DMS53 (cell line): ENCODE data around the gene TTLL4.

Experiments used
- DNase-seq: peaks from one replicate; lab custom pipeline; 2025; lab: John Stamatoyannopoulos, UW

The TTLL4 gene

DNA sequence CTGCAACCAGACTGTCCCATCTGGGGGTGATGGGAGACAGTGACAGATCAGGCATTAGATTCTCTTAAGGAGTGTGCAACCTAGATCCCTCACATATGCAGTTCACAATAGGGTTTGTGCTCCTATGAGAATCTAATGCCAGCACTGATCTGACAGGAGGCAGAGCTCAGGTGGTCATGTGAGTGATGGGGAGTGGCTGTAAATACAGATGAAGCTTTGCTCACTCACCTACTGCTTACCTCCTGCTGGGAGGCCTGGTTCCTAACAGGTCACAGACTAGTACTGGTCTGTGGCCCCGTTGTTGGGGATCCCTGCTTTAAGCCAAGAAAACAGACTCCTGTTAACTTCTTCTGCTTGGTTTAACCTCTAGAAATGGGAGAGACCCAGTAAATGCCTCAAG, 74.5 kb downstream of the TTLL4 start:
- DNase-seq = peak; percentile 25

DNA sequence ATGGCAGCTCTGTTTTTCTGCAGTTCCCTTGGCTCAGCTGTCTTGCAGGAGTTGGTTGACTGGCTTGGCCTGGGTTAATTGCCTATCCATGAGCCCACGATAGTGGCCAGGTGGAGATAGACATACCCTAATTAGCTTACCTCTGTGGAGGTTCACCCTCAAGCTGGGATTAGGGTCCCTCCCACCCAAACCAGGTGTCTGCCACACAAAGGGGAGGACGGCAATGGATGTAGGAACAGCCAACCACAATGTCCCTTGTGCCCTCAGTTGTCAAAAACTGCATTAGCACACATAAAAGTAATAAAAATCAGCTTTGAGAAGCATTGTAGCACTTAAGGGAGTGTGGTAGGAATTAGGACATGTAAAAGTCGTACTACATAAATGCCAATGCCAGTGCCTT, 75.5 kb downstream of the TTLL4 start:
- DNase-seq = no peak

DNA sequence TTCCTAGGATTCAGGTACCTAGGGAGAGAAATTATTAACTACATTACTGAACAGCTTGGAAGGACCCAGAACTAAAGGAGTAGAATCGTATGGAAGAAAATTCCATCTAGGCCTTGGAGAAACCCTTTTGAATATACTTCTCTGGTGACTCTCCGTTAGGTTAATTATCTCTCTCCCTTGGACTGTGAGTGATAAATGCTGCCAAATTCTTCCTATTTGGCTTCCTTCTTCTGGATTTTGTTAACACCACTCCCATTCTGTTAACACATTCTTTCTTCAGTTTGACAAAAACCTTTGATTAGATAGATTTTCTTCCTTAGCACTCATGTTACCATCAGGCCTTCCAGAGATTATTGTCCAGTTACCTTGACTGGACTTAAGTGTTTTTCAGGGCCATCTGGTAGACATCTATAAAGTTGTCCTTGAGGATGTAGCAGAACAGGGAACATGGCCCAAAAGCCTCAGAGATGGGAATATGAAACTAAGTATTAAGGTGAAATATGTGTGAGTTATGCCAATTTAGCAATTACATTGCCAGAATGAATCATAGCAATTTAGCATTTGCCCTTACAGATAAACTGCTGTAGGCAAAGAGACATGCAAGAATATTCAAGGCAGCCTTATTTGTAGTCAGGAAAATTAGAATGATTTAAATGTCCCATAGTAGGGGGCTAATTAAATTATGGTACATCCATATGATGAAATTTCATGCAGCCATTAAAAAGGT, 78.1 kb downstream of the TTLL4 start:
- DNase-seq = no peak

DNA sequence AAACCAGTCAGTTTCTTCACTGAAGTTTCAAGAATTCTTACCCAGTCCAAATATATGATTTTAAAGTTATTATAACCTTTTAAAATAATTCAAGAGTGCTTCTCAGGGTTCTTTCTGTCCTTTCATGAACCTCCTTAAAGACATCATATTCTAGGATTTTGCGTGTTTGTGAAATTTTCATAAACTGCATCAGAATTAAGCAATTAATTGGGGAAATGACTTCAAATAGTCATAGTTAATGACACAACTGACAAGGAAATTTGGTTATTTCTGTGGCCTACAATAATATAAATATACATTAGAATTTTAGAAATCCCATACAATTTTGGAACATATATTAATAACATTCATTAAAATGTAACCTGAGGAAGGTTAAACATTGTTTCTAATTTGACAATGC, 81.8 kb downstream of the TTLL4 start:
- no peak for DNase-seq

DNA sequence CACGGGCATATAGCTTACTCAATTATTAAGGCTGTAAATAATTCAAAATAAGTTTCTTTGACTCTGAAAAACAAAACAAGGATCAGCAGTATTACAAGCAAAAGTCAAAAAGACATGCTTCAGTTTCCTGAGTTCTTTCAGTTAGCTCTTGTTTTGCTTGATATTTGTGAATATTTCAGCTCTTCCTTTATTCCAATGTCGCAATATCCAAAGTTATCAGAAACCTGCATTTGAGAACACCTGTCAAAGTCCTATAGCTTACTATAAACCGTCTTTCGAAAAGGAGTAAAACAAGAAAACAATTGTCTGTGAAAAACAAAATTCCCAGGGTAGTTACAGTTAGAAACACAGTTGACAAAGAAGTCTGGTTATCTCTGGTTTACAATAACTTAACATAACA, 86.1 kb downstream of the TTLL4 start:
- no peak for DNase-seq

DNA sequence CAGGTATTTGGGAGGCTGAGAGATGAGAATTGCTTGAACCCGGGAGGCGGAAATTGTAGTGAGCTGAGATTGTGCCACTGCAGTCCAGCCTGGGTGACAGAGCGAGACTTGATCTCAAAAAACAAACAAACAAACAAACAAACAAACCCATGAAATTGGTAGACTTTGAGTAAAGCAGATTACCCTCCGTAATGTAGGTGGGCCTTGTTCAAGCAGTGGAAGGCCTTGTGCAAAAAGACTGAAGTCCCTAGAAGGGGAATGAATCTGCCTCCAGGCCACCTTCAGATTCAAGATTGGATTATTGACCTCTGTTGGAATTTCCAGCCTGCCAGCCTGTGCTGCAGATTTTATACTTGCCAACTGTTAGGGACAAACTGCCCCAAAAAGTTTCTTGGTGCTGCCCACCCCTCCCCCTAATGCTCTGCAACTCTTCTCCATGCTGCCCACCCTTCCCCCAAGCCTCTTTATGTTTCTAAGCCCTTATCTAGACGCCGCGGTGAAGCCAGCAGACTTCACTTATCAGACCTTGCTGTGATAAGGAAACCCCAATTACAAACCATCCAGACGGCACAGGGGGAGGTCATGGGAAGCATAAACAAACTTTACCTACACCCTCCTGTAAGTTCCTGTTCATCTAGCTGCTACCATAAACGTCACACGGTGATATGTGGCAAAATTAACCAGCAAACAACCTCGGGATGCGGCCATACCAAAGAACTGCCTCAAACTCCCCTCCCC, 88.3 kb downstream of the TTLL4 start:
- DNase-seq = no peak

DNA sequence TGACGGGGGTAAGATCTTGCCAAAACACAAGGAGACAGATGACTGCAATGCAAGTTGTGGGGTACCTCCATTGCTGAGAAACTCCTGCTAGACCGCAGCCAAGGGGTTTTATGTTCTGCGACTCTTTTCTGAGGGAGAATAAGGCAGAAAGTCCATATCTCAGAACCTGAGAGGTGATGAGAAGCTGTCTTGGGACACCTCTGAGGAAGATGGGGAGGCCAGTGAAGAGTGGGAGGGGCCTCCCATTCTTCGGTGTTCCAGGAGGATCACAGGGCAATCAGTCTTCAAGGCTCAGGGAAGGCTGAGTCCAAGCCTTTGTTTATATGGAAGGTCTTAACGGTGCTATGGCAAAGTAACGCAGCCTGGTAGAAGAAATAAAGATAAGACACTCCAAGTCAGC, 89.4 kb downstream of the TTLL4 start:
- DNase-seq = no peak

DNA sequence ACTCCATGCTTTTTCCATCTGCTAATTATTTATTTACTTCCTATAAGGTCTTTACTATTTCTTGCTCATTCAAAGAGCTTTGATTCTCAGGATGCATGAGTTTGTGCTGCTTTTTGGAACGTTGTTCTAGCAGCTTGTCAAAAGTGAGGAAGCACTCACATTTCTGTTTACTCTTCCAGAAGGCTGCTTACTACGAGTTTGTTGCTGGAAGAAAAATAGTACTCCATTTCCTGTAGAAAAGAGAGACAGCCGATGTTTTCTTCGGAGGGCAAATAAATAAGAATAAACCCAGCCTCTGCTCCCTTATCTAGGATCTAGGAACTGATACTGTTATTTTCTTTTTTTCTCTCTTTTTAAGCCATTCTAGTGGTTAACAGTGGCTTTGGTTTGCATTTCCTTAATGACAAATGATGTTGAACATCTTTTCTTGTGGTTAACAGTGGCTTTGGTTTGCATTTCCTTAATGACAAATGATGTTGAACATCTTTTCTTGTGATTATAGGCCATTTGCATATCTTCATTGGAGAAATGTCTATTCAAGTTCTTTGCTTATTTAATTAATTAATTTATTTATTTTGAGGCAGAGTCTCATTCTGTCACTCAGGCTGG, 91.9 kb downstream of the TTLL4 start:
- DNase-seq = no peak

DNA sequence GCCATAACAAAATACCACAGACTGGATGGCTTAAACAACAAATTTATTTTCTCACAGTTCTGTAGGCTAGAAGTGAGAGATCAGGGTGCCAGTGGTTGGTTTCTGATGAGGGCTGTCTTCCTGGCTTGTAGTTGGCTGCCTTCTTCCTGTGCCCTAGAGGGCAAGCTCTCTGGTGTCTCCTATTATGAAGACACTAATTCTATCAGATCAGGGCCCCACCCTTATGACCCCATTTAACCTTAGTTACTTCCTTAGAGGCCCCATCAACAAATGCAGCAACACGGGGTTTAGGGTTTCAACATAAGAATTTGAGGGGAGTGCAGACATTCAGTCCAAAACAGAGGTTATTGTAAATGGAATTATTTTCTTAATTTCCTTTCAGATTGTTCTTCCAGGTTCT, 94.2 kb downstream of the TTLL4 start:
- no peak for DNase-seq
